Stimulated activated CD4-positive, alpha-beta T cell treated with anti-CD3 and anti-CD28 coated beads, Interleukin-4, amount 100 ng/mL, for 1 hour (primary cell): ENCODE data around the gene CHPF.

Source experiments
- DNase-seq: peaks from one replicate; pipeline ENCODE4 v3.0.0-alpha.2; 2020

Gene CHPF

DNA sequence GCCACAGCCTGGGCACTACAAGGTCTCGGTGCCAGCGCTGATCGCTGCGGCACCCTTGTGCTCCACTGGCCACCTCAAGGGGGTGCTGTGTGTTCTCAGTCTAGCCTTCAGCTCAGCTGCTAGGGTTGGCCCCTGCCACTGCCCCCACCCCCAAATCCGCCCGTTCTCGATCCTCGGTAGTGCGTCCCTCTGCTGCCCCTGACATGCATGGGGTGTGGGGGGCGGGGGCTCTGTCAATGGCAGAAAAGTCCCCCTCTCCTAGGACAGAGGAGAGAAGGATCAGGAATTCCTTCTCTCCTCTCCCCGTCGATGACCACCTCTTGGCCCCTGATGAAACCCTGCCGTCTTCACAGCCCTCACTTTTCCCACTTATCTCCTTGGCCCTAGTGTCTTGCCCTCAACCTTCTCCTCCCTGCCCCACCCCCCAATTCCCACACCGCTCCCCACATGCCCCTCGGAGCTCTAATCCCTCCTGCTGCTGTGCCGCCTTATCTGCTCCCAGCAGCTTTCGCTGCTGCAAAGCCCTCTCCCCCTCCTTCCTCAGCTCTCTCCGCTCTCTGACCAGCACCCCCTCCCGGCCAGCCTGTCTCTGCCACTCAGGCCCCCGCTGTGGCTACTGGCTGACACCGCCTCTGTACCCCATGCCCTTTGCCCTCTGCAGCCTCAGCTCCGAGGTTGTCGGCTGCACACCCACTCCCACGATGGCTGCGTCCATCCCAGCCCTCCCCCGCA lies 33.7 kb downstream of the CHPF start:
- DNase-seq = peak; percentile 57

DNA sequence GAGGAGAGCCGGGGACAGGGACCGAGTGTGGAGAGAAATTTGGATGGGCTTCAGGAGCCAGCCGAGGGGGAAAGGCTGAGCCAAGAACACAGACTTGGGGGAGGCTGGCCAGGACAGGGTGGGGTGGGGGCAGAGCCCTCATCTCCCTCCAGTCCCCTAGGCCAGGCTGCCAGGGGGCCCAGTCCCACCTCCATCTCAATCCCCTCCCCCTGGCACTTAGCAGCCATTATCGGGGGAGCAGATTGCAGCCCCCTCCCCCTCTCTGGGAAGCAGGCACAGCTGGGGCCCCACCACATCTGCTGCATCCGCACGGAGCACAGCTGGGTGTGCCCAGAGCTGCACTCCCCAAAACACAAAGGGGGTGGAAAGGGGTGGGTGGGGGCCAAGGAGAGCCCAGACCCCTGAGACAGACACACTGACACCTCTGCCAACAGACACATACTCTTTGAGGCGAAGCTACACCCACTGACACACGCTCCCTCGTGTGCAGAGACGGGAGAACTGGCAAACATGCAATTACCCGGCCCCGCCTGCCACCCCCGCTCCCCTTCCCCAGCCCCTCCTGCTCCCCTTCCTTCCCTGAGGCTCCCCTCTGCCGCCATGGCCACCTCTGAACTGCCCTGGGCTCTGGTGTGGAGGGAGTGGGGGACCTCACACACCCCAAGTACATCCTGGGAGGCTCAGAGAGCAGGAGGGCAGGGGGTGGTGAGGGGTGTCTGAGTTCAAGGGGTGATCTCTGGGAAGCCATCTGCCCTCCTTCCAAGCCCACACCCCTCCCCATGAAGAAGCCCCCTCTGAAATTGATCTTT lies 34.4 kb downstream of the CHPF start:
- no peak for DNase-seq

DNA sequence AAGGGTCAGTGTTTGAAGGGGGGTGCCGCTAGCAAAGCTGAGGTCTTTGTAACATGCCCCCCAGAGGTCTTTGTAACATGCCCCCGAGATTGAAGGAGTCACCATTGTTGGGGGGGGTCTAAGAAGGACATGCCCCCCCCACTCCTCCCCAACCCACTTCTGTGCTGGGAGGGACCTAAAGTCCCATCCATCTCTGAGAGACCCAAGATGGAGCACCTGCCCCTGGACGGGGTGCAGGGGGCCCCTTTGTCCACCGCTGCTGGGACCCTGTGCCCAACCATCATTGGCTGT lies 35.2 kb downstream of the CHPF start:
- DNase-seq = no peak

DNA sequence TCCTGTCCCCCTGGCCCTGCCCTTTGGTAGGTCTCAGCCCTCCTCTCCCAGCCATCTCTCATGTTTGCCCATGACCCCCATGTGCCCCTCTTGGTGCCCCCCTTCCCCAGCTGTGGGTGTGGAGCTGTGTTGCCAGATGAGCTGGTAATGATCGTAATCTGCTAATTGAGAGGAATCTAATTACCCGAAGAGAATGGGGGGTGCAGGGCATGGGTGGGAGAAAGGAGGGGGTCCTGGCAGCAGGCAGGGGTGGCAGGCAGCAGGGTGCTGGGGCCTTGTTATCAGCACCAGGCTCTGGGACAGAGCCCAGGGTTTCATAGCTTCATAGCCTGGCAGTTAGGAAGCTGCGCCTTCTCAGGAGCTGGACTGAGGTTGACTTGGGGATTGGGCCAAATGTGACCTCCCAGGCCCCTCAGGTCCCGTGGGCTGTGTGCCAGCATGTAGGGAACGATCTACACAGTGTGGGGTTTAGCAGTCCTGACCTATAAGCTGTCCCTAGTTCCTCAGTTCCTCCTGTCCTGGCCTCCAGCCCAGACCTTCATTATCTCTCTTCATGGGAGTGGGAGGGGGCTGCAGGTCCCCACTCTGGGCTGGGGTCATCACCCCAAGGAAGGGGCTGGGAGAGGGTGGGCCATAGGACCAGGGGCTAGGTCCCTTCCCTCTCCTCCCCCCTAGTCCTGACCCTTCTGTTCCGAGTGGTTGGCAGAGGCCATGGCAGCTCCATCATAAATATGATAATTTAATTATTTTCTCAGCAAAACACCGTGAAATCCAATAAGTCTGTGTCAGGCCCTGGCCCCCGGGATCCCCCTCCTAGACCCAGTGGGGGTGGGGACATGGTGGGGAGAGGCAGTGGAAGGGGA lies 35.8 kb downstream of the CHPF start:
- no peak for DNase-seq

DNA sequence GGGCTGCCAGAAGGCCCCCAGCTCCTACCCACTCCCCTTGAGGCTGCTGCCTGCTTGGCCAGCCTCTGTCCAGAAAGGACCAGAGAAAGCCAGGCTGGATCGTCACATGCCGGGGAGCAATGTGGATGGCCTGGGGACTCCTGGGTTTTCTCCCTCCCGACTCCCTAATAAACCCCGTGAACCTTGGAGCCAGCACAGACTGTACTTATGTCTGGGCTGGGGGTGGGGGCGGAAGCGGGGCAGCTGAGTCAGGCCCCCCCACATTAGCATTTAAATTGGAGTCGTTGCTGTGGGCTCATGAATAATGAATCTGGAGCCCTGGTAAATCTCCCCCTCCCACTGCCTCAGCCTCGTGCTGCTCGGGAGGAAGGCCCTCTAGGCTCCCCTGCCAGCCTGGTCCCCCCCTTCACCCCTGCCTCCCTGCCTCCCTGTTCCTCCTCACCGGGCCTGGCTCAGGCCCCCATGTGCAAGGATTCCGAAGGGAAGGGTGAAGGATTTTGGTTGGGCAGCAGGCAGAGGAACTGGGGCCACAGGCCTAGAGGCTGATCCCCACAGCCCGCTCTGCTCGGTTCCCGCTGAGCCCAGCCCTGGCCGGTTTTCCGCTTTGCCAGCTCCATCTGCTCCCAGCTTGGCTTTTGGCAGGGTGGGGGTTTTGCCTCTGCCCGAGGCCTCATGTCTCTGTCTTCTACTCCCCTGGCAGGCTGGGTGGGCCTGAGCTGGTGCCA lies 36.6 kb downstream of the CHPF start:
- no peak for DNase-seq

DNA sequence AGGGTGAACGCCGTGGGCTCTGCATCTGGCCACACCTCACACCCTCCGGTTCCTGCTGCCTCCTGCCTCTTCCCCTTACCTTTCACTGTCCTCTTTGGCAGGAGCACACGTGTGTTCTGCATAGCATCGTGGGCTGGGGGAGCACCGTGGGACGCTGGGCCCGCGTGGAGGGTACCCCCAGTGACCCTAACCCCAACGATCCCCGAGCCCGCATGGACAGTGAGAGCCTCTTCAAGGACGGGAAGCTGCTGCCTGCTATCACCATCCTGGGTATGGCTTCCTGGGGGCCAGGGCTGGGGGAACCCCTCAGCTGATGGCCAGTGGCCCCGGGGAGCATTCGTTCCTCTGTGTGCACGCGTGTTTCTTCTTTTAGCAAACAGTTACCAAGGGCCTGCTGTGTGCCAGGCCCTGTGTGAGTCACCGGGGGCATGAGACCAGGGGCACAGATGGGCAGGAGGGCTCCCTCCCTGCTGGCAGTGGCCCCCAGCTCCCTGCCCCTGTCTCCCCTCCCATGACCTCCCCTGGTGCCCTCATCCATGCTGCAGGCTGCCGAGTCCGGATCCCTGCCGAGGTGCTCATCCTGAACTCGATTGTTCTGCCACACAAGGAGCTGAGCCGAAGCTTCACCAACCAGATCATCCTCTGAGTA lies 37.3 kb downstream of the CHPF start:
- no peak for DNase-seq

DNA sequence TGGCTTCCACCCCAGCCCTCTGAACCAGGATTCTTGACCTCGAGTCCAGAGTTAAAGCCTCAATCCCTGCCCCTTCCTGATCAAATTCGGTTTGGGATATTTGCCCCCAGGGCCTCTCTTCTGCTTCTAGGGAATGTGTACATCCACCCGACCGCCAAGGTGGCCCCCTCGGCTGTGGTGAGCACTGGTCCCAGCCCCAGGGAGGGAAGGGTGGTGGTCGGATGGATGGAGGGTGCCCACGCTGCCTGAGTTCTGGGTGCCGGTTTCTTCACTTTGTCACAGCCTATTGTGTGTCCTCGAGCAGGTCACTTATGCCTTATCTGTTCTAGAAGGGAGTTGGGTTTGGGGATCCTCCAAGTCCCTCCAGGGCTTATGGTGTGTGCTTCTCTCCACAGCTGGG lies 38.0 kb downstream of the CHPF start:
- DNase-seq = no peak

DNA sequence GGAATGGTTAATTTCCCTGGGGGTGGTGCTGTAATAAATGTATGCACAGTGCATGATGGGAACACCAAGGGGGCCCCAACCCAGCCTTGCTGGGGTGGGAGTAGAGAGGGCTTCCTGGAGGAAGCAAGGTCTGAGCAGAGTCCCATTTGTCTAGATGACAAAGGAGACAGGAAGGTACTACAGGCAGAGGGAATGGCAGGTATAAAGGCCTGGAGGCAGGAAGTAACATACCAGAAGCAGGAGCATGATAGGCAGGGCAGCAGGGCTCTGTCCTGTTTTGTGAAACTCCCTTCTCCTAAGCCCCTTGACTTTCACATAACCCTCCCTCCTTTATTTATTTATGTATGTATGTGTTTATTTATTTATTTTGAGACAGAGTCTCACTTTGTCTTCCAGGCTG lies 41.0 kb downstream of the CHPF start:
- DNase-seq = no peak

DNA sequence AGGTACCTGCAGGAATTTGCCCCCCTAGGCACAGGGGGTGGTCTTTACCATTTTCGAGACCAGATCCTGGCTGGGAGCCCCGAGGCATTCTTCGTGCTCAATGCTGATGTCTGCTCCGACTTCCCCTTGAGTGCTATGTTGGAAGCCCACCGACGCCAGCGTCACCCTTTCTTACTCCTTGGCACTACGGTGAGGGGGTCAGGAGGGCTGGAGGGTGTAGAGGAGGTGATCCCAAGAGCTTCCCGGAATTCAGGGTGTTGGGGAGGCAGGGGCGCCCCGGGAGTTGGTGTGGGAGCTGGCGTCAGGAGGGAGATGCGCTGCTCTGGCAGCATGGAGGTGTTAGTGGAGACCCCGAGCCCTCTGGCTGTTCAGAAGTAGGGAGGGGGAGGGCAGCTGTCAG lies 41.8 kb downstream of the CHPF start:
- DNase-seq = no peak

DNA sequence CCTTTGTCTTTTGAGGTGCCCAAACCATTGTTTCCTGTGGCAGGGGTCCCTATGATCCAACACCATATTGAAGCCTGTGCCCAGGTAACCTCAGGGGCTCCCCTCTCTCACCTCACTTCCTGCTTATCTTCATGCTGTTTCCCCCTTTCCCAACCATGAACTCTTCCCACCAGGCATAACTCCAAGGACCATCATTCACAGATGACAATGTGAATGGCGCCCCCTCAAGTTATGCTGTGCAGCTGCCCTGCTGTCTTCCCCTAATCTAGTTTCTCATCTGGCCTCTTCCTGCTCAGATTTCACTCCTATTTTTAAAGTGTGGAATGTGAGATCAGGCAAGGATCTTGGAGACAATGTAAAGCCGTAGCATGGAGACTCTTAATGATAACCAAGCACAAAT lies 43.5 kb downstream of the CHPF start:
- no peak for DNase-seq

DNA sequence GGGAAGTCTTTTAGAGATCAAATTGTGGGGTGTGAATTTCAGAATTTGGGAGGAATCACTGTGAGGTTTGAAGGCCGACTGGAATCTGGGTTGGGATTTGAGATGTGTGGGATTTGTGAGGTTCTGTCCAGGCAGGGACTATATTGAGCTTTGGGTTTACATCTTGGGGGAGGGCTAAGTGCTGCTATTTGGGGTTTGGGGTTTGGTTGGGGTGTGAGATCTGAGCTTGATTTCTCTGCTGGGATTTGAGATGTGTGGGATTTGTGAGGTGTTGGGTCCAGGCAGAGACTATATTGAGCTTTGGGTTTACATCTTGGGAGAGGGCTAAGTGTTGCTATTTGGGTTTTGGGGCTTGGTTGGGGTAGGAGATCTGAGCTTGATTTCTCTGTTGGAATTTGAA lies 44.1 kb downstream of the CHPF start:
- no peak for DNase-seq

DNA sequence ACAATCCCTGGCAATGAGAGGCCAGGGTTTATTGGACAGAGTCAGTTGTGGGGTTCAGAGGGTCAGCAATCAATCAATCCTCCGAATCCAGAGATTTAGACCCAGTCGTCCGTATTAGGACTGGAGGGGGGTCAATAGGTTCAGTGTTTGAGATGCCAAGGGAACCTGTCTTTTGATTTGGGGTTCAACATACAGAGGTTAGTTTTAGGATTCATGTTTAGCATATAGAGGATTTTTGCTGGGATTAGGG lies 44.6 kb downstream of the CHPF start:
- no peak for DNase-seq

DNA sequence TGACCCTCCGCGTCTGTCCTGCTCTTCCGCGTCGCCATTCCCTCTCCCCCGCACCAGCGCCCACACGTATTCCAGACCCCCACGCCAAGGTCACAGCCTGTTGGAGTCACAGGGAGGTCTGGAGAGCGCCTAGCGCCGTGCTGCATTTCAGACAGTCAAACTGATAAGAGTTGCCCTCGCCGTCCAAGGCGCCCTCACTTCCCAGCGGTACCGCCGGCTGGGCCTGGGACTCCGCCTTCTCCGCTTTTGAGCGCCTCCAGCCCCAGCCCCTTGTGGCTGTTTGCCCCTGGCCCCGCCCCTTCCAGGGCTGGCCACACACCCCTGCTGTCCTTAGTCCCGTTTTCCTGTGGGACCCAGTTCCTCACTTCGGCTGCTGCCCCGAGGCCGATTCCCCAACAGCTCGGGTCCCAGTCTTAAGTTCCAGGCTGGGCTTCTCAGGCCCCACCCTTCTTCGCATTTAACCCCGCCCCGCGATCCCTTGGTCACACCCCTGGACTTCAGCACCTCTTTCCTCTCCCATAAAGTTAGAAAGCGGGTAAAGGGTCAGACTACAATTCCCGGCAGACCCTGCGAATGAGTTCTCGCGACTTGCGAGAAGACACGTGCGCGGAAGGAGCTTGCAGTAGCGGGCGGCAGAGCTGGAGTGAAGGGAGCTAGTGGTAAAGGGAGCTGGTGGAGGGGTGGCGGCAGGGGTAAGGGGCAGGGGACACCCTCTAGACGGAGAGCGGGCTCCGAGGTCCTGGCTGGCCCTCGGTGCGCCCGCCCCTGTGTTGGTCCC lies 45.1 kb downstream of the CHPF start, which contains the start of gene GMPPA:
Gene GMPPA (plus strand): TSS at position 612 of the 778 bp plus-strand sequence. CDS start 1,085 bp downstream, outside the sequence.
- DNase-seq = peak; percentile 89

DNA sequence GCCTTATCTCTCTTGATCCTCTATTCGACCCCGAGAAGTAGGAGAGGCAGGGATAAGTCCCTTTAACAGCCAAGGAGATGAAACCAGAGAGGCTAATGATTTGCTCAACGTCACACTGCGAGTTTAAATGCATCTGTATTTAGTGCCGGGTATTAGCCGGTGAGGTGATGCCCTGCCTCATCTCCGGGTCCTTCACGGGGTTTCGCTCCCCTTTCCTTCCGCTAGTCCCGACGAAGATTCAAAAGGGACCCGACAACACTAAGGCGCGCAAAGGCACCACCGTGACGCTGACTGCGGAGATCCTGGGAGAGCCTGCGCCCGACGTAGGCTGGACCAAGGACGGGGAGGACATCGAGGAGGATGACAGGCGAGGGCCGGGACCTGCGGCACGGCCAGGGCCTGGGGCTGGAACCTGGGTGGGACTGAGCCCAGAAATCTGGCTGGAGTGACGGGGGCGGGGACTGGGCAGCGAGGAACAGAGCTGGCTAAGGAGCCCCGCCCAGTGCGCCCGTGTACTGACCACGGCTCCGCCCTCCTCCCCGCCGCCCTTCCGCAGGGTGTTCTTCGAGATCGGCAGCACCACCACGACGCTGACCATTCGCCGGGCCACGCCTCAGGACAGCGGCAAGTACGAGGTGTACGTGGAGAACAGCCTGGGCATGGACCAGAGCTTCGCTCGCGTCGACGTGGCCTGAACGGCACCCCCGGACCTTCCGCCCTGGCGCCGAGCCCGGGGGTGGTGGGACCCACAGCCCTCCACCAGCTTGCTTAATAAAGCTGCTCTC lies 45.9 kb downstream of the CHPF start:
- peak; percentile 29 for DNase-seq

DNA sequence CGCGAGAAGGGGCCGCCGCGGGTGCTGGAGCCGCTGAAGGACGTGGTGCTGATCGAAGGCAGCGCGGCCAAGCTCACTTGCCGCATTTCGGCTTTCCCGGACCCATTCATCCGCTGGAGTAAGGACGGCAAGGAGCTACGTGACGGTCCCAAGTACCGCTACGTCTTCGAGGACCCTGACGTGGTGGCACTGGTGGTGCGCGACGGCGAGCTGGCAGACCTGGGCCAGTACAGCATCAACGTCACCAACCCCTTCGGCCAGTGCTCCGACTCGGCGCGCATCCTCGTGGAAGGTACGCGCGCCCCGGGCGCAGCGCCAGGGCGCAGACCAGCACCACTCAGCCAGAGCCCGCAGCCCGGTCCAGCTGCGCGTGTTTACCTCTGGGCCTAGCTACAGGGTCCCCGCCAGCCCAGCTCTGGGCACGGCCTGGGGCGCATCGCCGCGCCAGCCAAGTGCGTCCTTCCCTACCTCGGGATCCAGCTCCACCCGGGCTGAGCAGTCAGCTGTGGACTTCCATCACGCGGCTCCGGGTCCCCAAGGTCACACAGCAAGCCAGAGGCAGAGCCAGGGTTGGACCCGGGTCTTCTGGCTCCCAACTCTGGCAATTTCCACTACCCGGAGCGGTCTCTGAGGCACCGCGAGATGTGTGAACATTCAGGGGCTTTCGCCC lies 46.6 kb downstream of the CHPF start:
- DNase-seq = no peak

DNA sequence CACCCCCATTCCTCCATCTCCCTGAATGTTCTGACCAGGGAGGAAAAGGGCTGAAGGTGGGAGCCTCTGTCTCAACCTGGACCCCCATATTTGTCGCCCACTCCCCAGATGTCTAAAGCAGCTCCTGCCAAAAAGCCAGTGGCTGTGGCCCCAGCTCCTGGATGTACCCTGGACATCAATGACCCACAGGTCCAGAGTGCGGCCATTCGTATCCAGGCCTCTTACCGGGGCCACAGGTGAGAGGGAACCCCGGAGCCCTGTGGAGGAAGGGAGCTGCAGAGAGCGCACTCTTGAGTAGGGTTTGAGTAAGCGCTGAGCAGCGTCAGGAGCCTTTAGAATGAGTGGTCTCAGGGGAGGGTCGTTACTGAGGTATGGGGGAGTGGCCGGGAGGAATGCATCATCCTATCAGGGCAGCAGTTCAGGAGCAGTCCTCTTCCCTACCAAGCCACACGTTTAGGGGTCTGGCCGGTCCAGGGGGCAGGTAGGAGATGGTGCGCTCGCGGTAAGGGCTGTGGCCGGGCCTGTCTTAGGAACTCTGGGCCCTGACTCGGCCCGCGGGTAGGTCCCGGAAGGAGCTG lies 47.3 kb downstream of the CHPF start:
- DNase-seq = no peak

DNA sequence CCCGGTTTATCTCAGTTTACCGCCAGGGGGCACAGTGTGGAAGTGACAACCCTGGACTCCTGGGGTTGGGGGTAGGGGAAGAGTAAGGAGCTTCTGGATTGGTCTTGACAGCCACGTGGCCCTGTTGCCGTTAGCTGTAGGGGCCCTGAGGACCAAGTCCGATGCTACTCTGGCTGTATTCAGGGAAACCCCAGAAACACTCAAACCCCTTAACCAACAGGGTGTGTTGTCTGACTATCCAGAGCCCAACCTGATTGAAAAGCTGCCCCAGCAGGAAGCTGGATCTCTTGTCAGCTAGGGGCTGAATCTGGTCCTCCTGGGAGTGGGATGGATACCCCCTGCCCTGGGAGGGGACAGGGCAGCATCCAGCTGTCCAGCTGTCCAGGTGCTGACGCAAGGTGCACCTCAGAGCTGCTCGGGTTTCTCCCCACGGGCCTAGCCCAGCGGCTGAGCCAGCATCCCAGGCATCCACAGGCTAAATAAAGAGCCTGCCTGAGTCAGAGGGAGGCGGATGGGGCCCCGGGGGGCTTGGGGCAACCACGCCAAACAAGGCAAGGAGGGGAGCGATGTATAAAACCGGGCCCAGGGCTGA lies 48.0 kb downstream of the CHPF start:
- peak; percentile 57 for DNase-seq

DNA sequence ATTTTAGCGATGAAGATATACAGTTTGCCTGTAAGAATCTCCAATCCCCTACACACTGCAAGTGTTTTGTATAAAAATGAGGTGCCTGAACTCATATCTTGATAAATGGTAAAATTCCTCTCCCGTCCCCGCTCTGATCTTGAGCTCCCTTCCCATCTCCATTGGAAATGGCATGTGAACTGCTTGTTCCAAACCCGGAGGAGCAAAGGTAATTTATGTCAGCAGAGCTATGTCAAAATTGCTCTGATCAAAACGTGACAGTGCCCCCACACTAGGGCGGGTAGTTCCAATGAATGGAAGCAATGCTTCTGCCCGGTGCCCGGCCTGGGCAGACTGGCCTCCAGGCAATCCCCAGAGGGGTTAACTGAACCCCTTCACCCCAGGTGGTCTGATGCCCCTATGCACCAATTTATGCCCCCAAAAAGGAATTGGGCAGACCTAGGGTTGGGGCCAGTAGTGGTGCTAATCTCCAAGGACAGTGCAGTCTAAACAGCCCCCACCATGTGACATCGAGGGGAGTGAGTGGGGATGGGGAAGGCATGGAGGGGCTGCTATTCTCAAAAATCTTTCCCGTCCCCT lies 48.6 kb downstream of the CHPF start:
- DNase-seq = no peak

DNA sequence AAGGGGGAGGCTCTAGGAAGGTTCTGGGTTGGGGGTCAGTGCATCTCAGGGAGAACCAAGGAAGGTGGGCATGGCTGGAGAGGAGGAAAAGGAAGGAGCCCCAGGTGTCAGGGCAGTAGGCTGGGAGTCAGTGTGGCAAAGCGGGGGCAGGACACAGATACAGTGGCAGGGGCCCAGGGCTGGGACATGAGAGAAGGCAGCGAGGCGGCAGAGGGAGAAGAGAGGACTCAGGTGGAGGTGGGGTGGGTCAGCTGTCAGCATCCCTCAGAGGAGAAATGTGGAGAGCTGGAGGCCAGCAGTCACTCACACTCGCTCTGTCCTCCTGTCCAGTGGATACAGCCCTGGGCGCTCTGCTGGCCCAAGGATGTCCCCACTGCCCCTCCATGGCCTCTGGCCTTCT lies 50.5 kb downstream of the CHPF start:
- DNase-seq = no peak
